ENCODE measurements around the gene MEF2B.

Gene MEF2B

DNA sequence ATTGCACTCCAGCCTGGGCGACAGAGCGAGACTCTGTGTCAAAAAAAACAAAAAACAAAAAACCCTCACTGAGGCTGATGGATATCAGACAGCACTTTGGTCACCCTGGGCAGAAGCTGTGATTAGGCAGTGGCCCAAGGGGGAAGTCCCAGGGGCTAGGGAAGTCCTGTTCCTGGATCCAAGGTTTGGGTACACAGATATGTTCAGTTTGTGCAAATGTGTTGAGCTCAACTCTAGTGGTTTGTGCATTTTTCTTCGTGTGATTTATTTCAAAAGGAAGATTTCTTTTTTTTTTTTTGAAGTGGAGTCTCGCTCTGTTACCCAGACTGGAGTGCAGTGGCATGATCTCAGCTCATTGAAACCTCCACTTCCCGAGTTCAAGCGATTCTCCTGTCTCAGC, 12.3 kb downstream of the MEF2B start (continued):
- TF ChIP-seq, protein P1, sequence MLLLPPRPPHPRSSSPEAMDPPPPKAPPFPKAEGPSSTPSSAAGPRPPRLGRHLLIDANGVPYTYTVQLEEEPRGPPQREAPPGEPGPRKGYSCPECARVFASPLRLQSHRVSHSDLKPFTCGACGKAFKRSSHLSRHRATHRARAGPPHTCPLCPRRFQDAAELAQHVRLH (tag by site-specific recombination; IDR thresholded peaks at IDR 0.05) = no peak
- no peak for TF ChIP-seq OSR2 (tag by site-specific recombination; IDR thresholded peaks at IDR 0.05)
- TF ChIP-seq, protein P2, sequence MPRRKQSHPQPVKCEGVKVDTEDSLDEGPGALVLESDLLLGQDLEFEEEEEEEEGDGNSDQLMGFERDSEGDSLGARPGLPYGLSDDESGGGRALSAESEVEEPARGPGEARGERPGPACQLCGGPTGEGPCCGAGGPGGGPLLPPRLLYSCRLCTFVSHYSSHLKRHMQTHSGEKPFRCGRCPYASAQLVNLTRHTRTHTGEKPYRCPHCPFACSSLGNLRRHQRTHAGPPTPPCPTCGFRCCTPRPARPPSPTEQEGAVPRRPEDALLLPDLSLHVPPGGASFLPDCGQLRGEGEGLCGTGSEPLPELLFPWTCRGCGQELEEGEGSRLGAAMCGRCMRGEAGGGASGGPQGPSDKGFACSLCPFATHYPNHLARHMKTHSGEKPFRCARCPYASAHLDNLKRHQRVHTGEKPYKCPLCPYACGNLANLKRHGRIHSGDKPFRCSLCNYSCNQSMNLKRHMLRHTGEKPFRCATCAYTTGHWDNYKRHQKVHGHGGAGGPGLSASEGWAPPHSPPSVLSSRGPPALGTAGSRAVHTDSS (tag by site-specific recombination; IDR thresholded peaks at IDR 0.05) = no peak
- no peak for TF ChIP-seq ZNF132 (tag by site-specific recombination; IDR thresholded peaks at IDR 0.05; ENCODE audit: borderline replicate concordance)

DNA sequence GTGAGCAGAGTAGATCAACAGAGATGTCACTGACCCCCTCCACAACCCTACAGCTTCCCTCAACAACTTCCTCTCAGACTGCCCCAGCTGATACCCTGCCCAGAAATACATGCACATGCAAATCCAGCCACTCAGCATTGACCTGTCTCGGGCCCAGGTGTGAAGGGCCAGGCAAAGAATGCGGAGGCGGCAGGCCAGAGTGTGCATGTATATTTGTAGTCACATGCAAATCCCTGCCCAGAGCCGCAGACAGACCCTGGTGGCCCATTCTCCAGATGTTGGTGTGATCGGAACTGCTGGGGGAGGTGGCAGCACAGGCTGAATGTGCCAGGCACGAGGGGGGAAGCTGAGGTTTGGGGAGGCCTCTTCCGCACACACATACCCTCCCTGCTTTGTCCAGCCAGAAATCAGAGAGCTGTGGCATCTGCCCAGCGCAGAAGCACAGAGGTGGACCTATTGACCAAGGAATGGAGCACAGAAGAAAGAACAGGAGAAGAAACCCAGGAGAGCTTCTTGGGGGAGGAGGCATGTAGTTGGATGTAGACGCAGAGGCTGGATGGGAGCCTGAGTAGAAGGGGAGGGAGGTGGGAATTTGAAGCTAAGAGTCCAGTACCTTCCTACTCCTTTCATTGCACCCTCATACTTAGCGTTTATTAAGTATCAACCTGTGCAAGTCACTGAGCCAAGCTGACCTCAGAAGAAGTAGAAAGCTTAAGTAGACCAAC, 14.4 kb downstream of the MEF2B start:
- Histone ChIP-seq H3K27ac (ENCODE audit: extremely low read depth, low read depth, low read length) (no peak overlapping the region), H3K36me3 (ENCODE audit: control insufficient read depth in 2 of 2, insufficient read depth in 1 of 2, low read length in 2 of 2) (no peaks in the 10 kb centered on the region), H3K9me3 (ENCODE audit: control insufficient read depth, insufficient read depth, low read depth, low read length) (no peaks in the 10 kb centered on the region), H3K4me1 (ENCODE audit: control insufficient read depth, insufficient read depth, low read length) (no peaks in the 10 kb centered on the region), H3K4me3 (ENCODE audit: low read depth, low read length) (no peak overlapping the region)
- POLR2A ChIA-PET = interaction anchor here (1.6 kb wide), 1 partner anchor 10 kb away, joined by 6 read pairs; no protein-coding TSS in a partner anchor
- CTCF ChIA-PET = interaction anchor here (0.5 to 6.3 kb wide), 6 partner anchors 9 to 179 kb away, joined by 3 to 47 read pairs (median 4); no protein-coding TSS in a partner anchor
- TF ChIP-seq, protein P3, sequence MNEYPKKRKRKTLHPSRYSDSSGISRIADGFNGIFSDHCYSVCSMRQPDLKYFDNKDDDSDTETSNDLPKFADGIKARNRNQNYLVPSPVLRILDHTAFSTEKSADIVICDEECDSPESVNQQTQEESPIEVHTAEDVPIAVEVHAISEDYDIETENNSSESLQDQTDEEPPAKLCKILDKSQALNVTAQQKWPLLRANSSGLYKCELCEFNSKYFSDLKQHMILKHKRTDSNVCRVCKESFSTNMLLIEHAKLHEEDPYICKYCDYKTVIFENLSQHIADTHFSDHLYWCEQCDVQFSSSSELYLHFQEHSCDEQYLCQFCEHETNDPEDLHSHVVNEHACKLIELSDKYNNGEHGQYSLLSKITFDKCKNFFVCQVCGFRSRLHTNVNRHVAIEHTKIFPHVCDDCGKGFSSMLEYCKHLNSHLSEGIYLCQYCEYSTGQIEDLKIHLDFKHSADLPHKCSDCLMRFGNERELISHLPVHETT (tag by site-specific recombination; IDR thresholded peaks at IDR 0.05) = no peak
- TF ChIP-seq ZNF560 (tag by site-specific recombination; IDR thresholded peaks at IDR 0.05; ENCODE audit: borderline replicate concordance) (no peak), ZBTB20 (tag by site-specific recombination; IDR thresholded peaks at IDR 0.05) (no peak), ZNF596 (tag by site-specific recombination; IDR thresholded peaks at IDR 0.05) (no peak), ZNF529 (tag by site-specific recombination; IDR thresholded peaks at IDR 0.05; ENCODE audit: insufficient replicate concordance) (no peak), KLF7 (tag by site-specific recombination; IDR thresholded peaks at IDR 0.05; ENCODE audit: borderline replicate concordance) (no peak), ZNF521 (tag by site-specific recombination; IDR thresholded peaks at IDR 0.05) (no peak), KLF1 (tag by site-specific recombination; IDR thresholded peaks at IDR 0.05) (no peak), MEIS1 (CRISPR knock-in tag; IDR thresholded peaks at IDR 0.05; ENCODE audit: borderline replicate concordance) (no peak), ZNF777 (tag by site-specific recombination; IDR thresholded peaks at IDR 0.05; ENCODE audit: borderline replicate concordance) (no peak), ZNF16 (tag by site-specific recombination; IDR thresholded peaks at IDR 0.05; ENCODE audit: low read depth) (no peak), ZNF707 (tag by site-specific recombination; IDR thresholded peaks at IDR 0.05) (no peak)
- TF ChIP-seq, protein P4, sequence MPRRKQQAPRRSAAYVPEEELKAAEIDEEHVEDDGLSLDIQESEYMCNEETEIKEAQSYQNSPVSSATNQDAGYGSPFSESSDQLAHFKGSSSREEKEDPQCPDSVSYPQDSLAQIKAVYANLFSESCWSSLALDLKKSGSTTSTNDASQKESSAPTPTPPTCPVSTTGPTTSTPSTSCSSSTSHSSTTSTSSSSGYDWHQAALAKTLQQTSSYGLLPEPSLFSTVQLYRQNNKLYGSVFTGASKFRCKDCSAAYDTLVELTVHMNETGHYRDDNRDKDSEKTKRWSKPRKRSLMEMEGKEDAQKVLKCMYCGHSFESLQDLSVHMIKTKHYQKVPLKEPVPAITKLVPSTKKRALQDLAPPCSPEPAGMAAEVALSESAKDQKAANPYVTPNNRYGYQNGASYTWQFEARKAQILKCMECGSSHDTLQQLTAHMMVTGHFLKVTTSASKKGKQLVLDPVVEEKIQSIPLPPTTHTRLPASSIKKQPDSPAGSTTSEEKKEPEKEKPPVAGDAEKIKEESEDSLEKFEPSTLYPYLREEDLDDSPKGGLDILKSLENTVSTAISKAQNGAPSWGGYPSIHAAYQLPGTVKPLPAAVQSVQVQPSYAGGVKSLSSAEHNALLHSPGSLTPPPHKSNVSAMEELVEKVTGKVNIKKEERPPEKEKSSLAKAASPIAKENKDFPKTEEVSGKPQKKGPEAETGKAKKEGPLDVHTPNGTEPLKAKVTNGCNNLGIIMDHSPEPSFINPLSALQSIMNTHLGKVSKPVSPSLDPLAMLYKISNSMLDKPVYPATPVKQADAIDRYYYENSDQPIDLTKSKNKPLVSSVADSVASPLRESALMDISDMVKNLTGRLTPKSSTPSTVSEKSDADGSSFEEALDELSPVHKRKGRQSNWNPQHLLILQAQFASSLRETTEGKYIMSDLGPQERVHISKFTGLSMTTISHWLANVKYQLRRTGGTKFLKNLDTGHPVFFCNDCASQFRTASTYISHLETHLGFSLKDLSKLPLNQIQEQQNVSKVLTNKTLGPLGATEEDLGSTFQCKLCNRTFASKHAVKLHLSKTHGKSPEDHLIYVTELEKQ (tag by site-specific recombination; IDR thresholded peaks at IDR 0.05; ENCODE audit: borderline replicate concordance) = no peak
- TF ChIP-seq, protein P5, sequence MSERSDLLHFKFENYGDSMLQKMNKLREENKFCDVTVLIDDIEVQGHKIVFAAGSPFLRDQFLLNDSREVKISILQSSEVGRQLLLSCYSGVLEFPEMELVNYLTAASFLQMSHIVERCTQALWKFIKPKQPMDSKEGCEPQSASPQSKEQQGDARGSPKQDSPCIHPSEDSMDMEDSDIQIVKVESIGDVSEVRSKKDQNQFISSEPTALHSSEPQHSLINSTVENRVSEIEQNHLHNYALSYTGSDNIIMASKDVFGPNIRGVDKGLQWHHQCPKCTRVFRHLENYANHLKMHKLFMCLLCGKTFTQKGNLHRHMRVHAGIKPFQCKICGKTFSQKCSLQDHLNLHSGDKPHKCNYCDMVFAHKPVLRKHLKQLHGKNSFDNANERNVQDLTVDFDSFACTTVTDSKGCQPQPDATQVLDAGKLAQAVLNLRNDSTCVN (tag by site-specific recombination; optimal IDR thresholded peaks at IDR 0.05) = no peak
- TF ChIP-seq, protein P6, sequence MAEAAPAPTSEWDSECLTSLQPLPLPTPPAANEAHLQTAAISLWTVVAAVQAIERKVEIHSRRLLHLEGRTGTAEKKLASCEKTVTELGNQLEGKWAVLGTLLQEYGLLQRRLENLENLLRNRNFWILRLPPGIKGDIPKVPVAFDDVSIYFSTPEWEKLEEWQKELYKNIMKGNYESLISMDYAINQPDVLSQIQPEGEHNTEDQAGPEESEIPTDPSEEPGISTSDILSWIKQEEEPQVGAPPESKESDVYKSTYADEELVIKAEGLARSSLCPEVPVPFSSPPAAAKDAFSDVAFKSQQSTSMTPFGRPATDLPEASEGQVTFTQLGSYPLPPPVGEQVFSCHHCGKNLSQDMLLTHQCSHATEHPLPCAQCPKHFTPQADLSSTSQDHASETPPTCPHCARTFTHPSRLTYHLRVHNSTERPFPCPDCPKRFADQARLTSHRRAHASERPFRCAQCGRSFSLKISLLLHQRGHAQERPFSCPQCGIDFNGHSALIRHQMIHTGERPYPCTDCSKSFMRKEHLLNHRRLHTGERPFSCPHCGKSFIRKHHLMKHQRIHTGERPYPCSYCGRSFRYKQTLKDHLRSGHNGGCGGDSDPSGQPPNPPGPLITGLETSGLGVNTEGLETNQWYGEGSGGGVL (tag by site-specific recombination; IDR thresholded peaks at IDR 0.05) = no peak

All from HEK293 (cell line).